NK-92 treated with Interleukin-12 subunit alpha and Interleukin-12 subunit beta, amount 100 ng/mL, for 24 hours (cell line): Measurements from ENCODE around the gene HAVCR1.
A peak's percentile ranks its signal among the peaks of the same experiment; 100 is the strongest.
"Not testable (repeated sequence)": the region's sequence is repeated elsewhere in the genome, so short reads cannot be mapped to it uniquely, and the experiment has no call there.

Source experiments
- DNase-seq: peaks from one replicate; lab custom pipeline; 2025; lab: John Stamatoyannopoulos, UW

Gene HAVCR1

DNA sequence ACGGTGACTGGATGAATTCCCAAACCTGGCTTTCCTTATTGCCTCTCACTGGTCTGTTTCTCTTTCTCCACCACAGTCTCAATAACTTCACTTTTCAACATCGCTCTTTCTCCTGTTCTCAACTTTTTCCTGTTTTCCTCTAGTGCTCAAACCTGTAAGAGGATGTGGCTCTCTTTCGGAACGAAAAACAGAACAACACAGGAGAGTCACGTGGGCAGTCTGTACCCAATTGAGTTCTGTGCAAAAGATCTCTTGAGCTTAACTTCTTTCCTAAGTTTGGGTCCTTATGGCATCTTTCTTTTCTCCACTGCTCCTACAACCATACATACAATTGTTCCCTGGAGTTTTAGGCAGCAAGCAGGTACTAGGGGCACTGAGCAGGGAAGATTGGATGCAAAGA, 8.9 kb downstream of the HAVCR1 start:
- DNase-seq: no peak

DNA sequence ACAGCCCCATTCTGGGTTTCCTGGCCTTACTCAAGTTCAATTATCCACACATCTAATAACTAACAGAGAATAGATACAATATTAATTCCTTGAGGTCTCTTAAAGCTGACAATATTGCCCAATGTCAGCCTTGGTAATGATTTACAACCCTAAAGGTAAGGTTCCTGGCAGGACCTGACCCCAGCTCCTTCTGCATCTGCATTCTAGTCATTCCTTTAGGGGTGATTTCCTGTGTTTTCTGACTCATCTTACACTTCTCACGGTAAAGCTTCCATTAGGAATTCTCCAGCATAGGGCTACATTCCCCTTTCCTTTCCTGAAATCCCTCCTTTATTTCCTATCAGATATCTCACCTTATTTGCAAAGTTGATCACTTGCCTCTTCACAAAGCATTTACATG, 9.3 kb downstream of the HAVCR1 start:
- DNase-seq: no peak

DNA sequence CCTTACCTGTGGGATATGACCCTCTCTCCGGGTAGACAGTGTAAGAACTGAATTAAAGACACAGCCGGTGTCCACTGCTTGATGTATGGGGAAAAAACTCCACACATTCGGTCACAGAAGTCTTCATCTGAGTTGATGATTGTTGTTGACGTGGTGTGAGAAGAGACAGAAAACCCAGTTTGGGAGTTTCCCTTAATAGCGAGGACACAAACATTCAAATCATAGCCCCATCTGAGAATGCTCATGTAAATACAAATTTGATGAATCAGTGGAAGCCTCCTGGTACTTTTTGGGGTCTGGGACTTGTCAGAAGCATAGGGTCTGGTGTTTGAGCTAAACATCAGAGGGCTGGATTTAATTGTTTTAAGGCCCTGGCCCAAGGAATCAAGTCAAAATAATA, 11.0 kb downstream of the HAVCR1 start:
- no peak for DNase-seq

DNA sequence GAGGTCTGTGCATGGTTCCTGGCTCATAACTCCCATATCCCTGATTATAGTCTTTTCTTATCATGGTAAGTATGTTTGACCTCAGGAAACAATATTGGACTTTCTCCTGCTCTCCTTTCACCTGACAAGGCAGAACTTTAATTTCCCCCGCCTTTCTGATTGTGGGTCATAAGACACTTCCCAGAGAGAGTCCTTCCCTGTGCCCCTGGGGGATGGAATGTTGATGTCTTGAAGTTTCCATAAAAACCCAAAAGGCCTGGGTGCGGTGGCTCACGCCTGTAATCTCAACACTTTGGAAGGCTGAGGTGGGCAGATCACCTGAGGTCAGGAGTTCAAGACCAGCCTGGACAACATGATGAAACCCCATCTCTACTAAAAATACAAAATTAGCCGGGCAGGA, 11.9 kb downstream of the HAVCR1 start:
- not testable (repeated sequence) for DNase-seq

DNA sequence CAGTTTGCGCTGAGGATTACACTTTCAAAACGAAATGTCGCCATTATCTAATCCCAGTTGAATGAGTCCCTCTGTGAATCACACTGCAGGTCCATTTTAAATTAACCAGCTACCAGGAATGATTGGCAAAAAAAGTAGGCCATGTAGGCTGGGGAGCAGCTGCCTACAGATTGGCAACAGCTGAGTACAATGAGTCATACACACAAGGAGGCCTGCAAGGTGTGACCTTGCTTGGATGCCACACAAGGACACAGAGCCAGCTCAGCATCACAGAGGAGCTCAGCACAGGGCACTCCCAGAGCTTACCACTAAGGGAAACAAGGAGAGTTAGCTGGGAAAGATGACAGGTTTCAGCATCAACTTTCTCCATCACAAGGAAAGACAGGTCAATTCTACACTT, 12.9 kb downstream of the HAVCR1 start:
- DNase-seq: peak; percentile 36

DNA sequence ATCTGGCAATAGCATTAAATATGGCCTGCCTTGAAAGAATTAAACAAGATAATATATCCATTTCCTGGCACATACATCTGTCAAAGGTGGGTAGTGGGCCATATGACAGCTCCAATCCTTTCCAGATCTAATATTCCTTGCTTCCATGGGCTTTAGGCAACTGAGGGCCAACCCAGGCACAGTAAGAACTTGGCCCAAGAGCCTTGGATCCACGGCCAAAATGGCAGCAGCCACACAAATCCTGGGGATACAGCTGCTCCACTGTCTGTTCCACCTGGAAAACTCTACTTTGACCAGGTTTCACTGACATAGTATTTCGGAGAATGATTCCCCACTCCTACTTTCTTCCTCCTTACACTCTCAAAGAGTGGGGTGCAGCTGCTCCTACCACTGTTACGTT, 13.3 kb downstream of the HAVCR1 start:
- DNase-seq: no peak

DNA sequence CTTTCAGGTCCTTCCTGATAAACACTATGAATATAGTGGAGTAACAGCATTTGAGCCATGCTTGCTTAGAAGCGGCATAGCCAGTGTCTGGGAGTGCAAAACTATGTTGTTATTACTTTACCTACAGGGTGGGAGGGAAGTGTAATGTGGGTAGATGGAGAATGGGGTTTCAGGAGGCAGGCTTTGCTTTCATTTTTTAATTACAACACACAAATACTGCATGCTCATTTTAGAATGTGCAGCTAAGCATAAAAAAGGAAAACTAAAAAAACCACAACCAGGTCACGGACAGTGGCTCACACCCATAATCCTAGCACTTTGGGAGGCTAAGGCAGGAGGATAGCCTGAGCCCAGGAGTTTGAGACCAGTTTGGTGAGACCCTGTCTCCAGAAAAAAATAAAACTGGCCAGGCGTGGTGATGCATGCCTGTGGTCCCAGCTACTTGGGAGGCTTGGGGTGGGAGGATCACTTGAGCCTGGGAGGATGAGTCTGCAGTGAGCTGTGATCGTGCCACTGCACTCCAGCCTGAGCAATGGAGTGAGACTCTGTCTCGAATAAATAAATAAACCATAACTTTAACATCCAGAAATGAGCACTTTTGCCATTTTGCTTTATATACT, 20.2 kb downstream of the HAVCR1 start:
- no peak for DNase-seq

DNA sequence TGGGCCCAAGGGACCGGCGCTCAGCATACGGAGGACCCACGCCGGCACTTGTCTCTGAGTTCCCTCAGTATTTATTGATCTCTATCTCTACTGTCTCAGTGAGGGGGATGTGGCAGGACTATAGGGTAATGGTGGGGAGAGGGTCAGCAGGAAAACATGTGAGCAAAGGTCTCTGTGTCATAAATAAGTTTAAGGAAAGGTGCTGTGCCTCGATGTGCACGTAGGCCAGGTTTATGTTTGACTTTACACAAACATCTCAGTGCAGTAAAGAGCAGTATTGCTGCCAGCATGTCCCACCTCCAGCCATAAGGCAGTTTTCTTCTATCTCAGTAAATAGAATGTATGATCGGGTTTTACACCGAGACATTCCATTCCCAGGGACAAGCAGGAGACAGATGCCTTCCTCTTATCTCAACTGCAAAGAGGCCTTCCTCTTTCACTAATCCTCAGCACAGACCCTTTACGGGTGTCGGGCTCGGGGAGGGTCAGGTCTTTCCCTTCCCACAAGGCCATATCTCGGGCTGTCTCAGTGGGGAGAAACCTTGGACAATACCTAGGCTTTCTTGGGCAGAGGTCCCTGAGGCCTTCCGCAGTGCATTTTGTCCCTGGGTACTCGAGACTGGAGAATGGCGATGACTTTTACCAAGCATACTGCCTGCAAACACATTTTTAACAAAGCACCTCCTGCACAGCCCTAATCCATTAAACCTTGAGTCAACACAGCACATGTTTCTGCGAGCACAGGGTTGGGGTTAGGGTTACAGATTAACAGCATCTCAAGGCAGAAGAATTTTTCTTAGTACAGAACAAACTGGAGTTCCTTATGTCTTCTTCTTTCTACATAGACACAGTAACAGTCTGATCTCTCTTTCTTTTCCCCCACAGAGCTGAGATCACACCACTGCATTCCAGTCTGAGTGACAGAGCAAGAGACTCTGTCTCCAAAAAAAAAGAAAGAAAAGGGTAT, 24.5 kb downstream of the HAVCR1 start:
- not testable (repeated sequence) for DNase-seq

DNA sequence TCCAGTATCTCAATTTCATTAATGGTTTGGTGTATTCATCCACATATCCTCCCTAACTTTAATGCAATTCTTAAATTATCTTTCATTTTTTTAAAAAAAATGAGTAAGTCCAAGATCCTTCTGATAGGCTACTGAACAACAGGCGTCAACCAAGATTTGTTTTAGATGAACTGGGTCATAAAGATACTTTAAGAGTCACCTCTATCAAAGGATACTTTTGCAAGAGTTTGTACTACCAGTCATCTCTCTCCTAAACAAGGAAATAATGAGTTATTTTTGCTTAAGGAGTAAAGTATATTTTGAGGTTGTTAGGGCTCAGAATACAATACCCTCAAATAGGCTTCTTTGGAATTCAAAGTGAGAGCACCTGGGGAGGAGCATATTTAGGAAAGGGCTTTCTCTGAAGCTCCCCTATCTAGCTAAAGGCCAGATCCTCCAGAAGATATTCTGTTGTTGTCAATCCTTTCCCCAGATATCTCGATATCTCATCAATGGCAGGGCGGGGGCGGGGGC, 25.8 kb downstream of the HAVCR1 start:
- no peak for DNase-seq

DNA sequence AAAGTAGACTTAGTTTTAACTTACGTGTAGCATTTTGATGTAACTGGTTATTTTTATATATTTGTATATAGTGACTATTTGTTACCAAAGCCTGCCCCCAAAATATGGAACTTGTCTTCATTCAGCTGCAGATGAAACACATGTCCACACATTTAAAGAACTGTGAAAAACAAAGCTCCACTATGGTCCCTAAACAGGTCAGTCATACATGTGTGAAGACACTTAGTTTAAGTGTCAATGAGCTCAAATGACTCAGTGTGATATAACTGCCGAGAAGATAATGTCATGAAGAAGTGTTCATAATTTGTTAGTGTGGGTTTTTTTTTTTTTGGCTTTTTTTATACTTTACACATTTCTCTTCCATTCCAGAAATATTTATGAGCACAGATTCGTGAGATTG, 28.2 kb downstream of the HAVCR1 start:
- no peak for DNase-seq

DNA sequence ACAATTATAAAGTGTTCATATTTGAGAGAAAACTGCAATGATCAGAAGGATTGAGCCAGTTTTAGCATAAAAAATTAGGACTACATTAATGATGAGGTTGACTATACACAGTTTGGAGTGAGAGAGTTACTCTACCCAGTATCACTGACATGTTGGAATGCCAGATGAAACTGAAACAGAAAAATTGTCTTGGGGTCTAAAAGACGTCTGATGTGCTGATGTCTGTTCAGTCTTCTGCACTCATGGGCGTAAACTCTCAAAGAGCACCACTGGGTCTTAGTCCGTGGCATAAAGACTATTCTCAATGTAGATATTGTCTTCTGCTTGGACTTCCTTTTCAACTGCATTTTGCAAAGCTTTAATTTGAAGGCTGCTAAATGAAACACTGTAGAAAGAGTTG, 29.5 kb downstream of the HAVCR1 start:
- no peak for DNase-seq

DNA sequence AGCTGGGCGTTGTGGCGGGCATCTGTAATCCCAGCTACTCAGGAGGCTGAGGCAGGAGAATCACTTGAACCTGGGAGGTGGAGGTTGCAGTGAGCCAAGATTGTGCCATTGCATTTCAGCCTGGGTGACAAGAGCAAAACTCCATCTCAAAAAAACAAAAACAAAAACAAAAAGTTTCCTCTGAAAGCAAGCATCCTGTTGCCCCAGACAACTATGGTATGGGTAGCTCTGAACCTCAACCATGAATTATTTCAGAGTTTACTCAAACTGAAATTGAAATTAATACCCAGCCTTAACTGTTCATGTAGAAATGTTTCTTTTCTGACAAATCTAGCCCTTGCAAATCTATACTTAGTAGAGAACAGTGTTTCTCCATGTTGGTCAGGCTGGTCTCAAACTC, 31.3 kb downstream of the HAVCR1 start:
- DNase-seq: not testable (repeated sequence)

DNA sequence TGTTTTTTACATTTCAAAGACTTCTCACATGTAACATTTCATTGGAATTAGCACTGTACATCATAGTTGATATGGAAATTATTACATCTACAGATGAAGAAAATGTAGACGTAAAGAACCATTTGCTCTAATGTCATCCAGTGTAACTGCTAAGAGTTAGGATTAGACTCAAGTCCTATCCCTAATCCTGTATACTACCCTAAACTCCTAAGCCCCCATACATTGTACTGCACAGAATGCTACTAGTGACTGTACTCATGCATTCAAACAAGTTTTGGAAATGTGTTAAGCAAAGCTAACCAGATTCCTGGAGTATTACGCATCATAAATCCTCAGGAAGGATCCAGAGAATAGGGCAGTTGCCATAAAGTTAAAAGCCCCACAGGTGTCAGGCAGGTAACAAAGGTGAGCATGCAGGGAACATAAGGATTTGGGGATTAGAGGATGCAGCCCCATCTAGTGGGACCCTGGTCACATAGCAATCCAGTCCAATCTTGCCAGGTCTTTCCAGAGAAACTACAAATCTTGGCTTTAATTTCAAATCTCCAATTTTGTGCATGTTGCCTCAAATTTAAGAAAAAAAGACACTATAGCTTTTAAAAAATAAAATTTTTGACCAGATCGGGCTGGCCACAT, 32.0 kb downstream of the HAVCR1 start:
- no peak for DNase-seq

DNA sequence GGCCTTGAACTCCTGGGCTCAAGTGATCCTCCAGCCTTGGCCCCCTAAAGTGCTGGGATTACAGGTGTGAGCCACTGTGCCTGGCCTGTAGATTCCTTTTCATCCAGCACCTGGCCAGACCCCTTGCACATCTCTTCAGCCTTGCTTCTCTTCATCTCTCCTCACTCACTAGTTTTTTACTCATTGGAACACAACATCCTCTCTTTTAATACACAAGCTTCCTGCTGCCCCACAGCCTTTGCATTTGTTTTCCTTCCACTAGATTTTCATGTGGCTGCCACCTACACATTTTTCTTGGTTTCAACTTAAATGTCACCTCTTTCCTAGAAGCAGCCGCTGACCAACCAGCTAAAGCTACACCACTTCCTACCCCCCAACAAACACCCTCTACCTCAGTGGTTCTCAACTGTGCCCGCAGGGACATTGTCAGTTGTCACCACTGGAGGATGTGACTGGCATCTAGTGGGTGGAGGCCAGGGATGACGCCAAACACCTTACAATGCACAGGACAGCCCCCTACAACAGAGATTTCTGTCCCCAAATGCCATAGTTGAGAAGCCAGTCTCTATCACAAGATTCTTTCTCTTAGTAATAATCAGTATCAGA, 33.7 kb downstream of the HAVCR1 start:
- DNase-seq: peak; percentile 74

DNA sequence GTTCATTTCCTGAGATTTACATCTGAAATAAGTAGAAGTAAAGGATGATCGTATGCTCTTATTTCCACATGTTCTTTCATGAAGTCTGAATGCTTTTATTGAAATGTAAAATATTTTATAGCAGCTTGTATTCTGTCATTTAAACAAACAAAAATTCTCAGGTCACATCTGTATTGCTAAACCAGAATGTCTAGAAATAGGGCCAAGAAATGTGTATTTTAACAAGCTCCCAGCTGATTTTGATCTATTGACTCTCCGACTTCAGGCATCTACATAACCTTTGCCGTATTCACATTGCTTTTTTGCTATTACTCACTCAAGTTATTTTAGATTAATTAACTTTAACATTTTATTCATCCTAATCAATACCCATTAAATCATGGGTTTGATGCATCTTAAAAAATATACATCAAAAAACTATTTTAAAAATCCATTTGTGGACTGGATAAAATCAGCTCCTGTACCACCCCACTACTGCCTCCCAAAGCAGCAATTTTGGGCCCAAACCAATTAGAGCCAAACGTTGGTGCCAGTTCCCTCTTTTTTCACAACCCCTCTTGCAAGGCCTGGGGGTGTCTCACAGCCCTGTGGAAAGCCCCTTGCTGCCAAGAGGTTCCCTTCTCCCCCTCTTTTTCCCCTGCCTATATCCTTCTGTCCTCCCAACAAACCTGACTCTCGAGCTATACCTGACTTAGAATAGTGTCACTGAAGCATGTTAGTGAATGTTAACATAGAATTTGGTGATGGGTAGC, 34.5 kb downstream of the HAVCR1 start:
- no peak for DNase-seq

DNA sequence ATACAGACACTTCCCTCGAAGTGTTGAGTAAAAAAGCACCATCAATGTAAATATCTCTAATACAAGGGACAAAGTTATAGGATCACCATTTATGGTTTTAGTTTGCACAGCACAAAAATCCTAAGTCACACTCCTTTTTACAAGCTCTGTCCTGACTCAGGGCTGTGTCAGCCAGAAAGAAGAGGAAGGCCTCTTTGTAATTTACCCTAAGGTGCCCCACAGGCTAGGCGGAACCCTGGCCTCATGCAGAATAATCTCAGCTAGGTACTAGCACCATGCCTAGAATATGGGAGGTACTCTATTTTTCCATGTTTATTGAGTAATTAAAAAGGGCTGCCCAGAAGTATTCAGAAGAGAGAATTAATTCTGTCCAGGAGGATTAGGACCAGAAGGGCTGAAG, 36.9 kb downstream of the HAVCR1 start:
- no peak for DNase-seq

DNA sequence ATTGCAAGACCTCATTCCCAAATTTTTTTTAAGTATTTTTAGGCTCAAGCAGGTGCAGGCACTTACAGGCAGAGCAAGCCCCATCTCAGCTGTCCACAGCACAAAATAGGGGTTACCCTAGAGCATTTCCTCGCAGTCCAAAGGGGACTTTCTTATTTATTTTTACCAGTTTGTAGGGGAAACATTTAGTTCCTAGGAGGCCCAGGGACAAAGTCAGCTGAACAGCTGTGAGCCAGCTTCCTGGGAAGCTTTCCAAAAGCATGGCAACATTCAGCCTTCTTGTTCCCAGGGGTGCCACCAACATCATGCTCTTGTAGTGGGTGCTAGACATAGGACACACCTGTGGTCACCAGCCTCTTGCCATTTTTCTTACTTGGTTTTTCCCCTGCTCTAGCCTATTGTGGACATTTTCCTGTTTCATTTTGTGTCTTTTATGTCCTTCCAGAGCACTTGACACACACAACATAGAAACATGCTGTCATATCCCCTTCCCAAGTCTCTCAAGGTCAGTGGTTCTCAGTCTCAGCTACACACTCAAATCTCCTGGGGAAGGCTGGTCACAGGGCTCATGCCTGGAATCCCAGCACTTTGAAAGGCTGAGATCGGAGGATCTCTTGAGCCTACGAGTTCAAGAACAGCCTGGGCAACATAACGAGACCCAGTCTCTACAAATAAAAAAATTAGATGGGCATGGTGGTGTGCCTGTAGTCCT, 38.2 kb downstream of the HAVCR1 start:
- no peak for DNase-seq

DNA sequence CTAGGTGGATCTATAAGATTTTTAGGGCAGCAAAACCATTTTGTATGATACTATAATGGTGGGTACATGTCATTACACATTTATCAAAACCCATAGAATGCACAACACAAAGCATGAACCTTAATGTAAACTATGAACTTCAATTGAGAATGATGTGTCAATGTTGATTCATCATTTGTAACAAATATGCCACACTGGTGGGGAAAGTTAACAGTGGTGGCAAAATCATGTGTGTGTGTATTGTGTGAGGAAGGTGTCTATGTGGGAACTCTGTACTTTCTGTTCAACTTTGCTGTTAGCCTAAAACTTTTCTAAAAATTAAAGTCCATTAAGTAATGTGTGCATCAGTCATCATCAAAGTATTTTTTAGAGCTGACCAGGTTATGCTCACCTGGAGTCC, 38.9 kb downstream of the HAVCR1 start:
- no peak for DNase-seq

DNA sequence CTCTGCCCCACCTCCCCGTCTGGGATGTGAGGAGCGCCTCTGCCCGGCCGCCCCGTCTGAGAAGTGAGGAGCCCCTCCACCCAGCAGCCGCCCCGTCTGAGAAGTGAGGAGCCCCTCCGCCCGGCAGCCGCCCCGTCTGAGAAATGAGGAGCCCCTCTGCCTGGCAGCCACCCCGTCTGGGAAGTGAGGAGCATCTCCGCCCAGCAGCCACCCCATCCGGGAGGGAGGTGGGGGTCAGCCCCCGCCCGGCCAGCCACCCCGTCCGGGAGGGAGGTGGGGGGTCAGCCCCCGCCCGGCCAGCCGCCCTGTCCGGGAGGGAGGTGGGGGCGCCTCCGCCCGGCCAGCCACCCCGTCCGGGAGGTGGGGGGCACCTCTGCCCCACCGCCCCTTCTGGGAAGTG, 44.8 kb downstream of the HAVCR1 start:
- not testable (repeated sequence) for DNase-seq

DNA sequence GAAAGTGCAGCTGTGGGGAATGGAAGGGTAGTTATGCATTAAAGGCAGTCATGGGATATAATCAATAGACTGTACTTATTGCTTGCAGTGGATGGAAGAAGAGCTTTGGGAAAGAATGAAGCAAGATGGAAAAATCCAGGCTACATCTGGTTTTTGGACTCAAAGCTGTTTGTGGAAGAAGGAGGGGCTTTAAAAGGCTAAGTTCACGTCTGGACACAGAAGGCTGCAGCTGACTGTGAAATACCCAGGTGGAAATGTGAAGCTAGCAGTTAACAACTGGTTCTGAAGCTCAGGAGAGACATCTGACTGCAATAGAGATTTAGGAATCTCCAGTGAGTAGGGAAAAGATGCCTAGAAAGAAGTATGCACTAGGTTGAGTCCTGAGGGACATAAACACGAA, 52.7 kb downstream of the HAVCR1 start:
- no peak for DNase-seq
